ENCODE results near the gene DSCAM. TPM values are rescaled to one million over a fixed set of nuclear protein-coding genes. Genes with fewer than 3 reads are reported as not detected.
"Not testable (repeated sequence)": the region's sequence is repeated elsewhere in the genome, so short reads cannot be mapped to it uniquely, and the experiment has no call there.

Gene DSCAM
- total RNA-seq, 1 donor: not detected

DNA sequence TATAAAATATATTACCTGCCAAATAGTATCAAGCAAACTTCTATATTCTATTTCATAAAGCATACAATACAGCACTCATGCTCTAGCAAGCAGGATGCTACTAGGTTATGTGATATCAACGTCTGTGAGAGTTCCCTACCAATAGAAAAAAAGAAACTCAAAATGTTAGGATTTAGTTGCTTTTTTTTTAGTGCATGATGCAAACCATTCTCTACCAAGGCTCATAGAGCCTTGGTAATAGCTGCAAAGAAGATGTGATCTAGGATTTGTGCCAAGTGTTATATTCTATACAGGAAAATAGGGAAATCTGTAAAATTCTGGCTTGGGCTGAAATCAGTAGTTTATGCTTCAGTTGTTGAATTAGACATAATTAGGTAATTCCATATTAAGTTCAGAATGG lies 394.4 kb downstream of the DSCAM start:
- H3K4me3 ChIP-seq (ENCODE audit: low read depth, low read length): no peak overlapping the region
- TF ChIP-seq, protein P1, sequence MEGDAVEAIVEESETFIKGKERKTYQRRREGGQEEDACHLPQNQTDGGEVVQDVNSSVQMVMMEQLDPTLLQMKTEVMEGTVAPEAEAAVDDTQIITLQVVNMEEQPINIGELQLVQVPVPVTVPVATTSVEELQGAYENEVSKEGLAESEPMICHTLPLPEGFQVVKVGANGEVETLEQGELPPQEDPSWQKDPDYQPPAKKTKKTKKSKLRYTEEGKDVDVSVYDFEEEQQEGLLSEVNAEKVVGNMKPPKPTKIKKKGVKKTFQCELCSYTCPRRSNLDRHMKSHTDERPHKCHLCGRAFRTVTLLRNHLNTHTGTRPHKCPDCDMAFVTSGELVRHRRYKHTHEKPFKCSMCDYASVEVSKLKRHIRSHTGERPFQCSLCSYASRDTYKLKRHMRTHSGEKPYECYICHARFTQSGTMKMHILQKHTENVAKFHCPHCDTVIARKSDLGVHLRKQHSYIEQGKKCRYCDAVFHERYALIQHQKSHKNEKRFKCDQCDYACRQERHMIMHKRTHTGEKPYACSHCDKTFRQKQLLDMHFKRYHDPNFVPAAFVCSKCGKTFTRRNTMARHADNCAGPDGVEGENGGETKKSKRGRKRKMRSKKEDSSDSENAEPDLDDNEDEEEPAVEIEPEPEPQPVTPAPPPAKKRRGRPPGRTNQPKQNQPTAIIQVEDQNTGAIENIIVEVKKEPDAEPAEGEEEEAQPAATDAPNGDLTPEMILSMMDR (IDR thresholded peaks at IDR 0.05; ENCODE audit: insufficient read depth, low read length): no peak
- DNase-seq (ENCODE audit: low read depth): no peak

DNA sequence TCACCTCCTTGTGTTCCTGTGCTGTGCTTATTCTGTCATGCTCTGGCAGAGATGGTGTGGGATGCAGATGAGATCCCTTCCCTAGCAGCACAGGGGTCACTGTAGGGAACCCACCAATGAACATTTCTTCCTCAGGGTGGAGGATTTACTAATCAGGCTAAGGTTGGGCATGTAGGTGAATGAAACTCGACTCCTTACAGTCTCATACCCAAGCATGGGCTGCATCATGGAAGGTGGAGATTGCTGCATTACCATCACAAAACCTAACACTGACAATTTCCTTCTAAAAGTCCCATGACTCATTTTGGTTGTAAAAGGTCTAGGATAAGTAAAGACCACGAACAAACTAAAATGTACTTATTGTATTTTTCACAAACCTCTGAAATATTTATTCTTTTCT lies 399.9 kb downstream of the DSCAM start:
- TF ChIP-seq, protein P1 (IDR thresholded peaks at IDR 0.05; ENCODE audit: insufficient read depth, low read length): no peak
- no peak for DNase-seq (ENCODE audit: low read depth)
- no peak overlapping the region for H3K4me3 ChIP-seq (ENCODE audit: low read depth, low read length)

DNA sequence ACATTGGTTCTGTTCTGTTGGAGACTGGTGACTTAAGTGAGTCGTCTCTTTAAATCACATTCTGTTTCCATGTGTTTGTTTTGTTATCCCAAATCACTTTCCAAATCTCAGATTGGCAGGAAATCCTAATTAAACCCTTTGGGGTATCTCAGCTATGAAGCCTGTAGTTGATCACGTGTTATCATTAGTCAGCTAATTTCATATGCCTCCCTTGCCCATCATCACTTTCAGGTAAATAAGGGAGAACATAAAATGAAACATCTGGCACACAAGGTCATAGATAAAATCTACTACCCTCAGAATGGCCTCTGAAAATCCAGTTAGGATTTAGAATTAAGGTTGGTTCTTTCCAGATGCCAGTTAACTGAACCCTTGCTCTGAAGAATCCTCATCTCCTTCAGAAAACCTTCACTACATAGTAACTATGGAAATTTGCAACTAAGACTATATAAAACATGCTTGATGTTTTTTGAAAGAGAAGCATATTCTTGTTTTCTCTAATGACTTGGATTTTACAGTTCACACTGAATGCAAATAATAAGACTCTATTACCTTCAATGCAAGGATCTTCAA lies 401.5 kb downstream of the DSCAM start:
- TF ChIP-seq, protein P1 (IDR thresholded peaks at IDR 0.05; ENCODE audit: insufficient read depth, low read length): no peak
- DNase-seq (ENCODE audit: low read depth): no peak
- H3K4me3 ChIP-seq (ENCODE audit: low read depth, low read length): no peak overlapping the region

DNA sequence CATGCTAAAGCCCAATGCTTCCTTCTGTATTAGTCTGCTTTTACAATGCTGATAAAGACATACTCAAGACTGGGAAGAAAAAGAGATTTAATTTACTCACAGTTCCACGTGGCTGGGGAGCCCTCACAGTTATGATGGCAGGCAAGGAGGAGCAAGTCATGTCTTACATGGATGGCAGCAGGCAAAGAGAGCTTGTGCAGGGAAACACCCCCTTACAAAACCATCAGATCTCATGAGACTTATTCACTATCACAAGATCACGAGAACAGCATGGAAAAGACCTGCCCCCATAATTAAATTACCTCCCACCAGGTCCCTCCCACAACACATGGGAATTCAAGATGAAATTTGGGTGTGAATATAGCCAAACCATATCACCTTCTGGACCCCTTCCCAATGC lies 407.4 kb downstream of the DSCAM start:
- H3K4me3 ChIP-seq (ENCODE audit: low read depth, low read length); DNase-seq (ENCODE audit: low read depth): not testable (repeated sequence)

DNA sequence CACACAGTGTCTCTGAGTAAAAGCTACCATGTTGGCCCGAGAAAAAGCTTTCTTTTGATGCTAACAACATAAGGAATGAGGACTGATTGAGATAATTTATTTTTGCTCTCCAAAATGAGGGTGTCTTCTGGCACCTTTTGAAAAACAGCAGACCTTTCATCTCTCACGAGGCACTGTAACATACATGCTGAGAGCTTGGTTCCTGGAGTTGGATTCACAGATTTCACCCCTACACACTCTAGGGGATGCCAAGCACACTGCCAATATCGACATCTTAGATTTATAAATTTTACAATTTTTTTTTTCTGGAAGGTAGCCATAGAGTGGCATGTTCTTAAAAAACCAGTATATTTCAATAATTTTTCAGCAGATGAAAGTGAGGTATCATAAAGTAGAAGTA lies 408.3 kb downstream of the DSCAM start:
- TF ChIP-seq, protein P1 (IDR thresholded peaks at IDR 0.05; ENCODE audit: insufficient read depth, low read length): no peak
- DNase-seq (ENCODE audit: low read depth): no peak
- no peak overlapping the region for H3K4me3 ChIP-seq (ENCODE audit: low read depth, low read length)

DNA sequence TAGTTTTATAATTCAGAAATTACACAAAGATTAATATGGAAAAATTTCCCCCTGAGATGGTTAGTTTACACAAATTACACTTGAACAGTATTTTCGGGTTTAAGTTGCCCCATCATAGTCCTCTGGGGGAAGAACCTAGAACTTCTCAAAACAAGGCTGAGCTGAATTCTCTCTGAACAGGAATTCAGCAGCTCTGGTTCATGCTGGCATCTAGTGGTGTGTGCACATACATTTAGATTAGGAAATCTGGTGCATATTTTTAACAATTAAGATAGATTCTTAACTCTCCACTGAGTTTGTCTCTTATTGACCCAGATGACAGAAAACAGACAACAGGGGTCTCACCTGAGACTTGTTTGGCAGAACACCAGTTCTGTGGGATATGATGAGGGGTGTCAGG lies 410.7 kb downstream of the DSCAM start:
- TF ChIP-seq, protein P1 (IDR thresholded peaks at IDR 0.05; ENCODE audit: insufficient read depth, low read length): no peak
- H3K4me3 ChIP-seq (ENCODE audit: low read depth, low read length): no peak overlapping the region
- DNase-seq (ENCODE audit: low read depth): no peak

DNA sequence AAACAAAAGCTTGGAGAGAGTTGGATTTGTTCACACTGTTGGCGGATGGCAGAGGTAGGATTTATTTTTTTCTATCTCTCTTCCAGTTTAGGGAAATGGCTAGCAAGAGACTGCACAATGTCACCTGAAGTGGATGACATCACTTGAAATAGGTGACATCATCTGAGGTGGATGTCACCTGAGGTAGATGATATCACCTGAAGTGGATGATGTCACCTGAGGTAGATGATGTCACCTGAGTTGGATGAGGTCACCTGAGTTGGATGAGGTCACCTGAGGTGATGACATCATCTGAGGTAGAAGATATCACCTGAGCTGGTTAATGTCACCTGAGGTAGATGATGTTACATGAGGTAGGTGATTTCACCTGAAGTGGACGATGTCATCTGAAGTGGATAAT lies 413.4 kb downstream of the DSCAM start:
- TF ChIP-seq, protein P1 (IDR thresholded peaks at IDR 0.05; ENCODE audit: insufficient read depth, low read length): no peak
- no peak for DNase-seq (ENCODE audit: low read depth)

More for the DNA sequence above, 413.4 kb downstream of the DSCAM start:
- H3K4me3 ChIP-seq (ENCODE audit: low read depth, low read length): no peak overlapping the region
